SHP77 treated with DMSO at 0.1 percent for 48 hours (cell line): ENCODE measurements around the gene CUEDC2.
A peak's percentile ranks its signal among the peaks of the same experiment; 100 is the strongest.

Source experiments
- DNase-seq: peaks from one replicate; lab custom pipeline; 2025; lab: John Stamatoyannopoulos, UW

Gene CUEDC2, protein sequence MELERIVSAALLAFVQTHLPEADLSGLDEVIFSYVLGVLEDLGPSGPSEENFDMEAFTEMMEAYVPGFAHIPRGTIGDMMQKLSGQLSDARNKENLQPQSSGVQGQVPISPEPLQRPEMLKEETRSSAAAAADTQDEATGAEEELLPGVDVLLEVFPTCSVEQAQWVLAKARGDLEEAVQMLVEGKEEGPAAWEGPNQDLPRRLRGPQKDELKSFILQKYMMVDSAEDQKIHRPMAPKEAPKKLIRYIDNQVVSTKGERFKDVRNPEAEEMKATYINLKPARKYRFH

DNA sequence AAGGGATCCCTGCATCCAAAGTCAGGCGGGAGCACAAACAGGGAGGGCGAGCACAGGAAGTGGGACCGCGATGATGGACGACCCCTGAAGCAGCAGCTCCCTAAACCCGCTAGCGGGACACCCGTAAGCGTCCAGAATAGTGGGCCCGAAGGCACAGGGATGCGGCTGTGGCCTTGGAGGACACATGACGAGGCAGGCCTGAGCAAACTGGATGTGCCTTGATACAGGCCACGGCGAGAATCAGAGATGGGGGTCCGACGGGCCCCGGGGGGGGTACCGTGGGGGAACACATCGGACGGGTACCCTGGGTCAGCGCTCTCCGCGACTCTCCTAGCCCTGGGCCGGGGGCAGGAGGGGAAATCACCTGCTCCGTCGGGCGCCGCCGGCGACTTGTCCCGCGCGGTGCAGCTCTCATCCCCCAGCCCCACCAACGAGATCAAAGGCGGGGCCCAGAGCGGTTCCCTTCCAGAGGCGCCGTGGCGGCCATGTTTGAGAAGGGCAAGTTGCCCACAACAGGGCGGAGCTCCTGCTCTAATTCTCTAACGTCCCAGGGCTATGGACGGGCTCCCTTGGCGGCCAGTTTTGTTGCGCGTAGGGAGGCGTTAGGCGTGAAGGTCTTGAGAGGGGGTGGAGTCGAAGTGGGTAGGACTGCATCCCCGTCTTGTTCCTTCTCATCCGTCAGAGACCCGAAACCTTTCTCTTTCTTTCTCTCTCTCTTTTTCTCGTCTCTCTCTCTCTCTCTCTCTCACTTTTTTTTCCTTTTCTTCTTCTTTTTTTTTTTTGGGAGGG lies at the start of gene CUEDC2:
Gene CUEDC2 (minus strand): TSS at position 413 of the 789 bp plus-strand sequence. CDS start 7,386 bp downstream, outside the sequence.
- DNase-seq = peak; percentile 91

DNA sequence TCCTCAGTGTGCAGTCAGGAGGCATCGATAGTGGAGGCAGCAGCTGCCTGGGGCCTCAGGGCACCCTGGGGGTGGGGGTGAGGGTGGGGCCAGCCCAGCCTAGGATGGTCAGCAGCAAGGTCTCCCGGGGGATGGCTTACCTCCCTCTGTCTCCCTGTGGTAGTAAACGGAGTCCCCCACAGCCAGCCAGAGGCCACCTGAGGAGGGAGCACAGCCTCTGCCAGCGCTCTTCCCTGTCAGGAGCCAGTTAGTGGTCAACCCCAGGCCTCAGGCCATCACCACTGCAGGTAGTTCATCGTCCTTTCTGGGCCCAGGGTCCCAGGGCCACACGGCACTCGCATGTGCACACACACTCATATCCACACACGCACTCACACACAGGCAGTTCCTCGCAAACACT lies 48.0 kb upstream of the CUEDC2 start:
- DNase-seq = no peak

DNA sequence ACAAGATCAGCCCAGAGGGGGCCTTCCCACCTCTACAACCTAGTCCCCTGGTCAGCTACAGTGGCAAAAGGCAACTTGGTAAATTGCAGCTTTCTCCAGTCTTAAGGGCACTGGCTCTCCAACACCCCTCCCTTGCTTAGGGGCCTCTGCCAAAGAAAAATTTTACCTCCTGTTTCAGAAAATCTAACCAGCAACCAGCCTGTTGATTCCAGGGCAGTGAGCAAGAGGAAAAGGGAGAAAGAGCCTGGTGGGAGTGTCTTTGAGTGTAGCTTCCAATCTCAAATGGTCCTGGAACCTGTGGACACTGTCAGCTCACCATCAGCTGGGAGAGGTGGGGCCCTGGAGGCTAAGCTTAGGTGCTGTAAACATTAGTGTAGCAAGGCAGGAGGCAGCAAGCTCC lies 47.3 kb upstream of the CUEDC2 start:
- no peak for DNase-seq

DNA sequence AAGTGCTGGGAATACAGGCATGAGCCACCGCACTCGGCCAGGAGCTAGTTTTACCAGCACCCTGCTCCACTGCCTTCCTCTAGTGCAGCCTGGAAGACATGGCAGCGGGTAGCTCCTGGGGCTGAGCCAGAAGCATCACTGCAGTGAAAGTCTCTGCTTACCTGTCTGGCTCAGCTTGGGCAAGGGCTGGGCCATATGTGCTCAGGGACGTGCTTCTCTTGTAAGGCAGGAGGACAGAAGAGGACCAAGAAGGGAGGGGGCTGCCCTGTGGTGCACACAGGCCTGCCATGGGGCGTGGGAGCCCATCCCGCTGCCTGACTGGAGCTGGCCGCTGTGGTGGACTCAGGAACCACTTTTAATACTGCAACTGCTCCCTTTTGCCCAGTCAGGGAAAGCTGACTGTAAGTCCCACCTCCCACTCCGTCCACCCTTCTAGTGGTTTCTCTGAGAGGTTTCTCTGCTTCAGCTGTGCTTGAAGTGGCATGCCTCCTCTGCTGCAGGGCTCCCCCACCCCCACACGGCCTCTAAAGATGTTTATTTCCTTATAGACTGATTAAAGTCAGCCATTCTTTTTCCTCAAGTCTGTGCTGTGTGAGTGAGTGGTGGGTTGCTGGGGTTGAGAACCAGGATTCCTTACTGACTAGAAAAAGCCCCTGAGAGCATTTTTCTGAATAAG lies 44.2 kb upstream of the CUEDC2 start:
- DNase-seq = no peak

DNA sequence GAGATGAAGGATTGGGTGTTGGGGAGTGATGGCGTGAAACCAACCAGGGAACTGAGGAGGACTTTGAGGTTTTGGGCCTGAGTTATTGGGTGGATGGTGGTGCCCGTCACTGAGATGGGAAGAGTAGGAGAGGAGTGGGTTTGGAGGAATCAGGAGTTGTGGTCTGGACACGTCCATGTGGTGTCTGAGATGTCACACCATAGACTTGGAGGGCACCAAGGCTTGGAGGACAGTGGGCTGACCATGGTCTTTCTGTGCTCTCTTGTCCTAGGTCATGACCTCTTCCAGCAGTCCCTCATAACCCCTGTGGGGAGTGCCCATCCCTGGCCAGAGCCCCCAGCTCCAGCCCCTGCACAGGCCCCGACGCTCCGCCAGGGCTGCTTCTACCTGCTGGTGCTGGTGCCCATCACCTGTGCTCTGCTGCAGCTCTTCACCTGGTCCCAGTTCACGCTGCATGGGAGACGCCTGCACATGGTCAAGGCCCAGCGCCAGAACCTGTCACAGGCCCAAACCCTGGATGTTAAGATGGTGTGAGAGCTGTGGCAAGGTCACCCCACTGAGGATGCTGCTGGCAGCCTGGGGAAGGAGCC lies 43.2 kb upstream of the CUEDC2 start:
- no peak for DNase-seq

DNA sequence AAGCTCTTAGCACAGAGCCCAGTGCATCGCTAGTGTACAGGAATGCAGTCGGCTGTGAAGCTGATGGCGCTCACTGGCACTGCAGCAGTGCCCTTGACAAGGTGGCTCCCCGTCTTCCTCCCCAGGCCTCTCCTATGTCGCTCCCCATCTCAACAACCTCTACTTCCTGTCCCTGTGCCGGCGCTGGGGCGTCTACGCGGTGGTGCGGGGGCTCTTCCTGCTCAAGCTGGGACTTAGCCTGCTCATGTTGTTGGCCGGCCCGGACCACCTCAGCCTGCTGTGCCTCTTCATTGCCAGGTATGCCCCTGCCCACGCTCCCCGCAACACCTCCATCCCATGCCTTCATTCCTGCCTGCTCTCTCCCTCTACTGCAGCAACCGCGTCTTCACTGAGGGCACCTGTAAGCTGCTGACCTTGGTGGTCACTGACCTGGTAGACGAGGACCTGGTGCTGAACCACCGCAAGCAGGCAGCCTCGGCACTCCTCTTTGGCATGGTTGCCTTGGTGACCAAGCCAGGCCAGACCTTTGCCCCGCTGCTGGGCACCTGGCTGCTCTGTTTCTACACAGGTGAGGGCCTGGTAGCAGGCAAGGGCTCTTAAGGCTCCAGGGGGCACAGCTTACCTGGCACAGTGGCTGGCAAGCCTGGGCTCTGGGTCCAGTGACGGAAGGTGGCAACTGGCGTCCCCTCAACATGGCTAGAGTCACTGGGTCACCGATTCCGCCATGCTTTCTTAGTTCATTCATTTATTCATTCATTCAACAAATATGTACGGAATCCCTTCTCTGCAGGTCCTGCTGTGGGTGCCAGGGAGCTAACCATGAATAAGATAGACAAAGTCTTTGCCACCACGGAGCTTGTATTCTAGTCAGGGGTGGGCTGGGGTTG lies 41.3 kb upstream of the CUEDC2 start:
- DNase-seq = no peak

DNA sequence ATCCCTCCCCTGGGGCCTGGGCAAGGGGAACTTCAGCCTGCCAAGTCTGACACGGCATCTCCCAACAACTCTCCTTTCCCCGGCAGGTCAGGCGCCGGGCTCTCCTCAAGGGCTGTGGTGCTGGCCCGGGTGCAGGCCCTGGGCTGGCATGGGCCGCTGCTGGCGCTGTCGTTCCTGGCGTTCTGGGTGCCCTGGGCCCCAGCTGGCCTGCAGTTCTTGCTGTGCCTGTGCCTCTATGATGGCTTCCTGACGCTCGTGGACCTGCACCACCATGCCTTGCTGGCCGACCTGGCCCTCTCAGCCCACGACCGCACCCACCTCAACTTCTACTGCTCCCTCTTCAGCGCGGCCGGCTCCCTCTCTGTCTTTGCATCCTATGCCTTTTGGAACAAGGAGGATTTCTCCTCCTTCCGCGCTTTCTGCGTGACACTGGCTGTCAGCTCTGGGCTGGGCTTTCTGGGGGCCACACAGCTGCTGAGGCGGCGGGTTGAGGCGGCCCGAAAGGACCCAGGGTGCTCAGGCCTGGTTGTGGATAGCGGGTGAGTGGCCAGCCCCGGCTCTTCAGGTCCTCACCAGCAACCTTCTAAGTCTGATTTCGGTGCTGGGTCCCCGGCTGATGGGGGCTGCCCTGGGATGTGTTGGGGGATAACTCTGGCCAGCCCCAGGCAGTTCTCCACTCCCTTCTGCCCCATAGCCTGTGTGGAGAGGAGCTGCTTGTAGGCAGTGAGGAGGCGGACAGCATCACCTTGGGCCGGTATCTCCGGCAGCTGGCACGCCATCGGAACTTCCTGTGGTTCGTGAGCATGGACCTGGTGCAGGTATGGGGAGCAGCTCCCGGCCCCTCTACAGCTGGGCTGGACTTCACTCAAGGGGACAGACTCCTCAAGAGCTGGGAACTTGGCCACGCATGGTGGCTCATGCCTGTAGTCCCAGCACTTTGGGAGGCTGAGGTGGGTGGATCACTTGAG lies 38.5 kb upstream of the CUEDC2 start:
- no peak for DNase-seq

DNA sequence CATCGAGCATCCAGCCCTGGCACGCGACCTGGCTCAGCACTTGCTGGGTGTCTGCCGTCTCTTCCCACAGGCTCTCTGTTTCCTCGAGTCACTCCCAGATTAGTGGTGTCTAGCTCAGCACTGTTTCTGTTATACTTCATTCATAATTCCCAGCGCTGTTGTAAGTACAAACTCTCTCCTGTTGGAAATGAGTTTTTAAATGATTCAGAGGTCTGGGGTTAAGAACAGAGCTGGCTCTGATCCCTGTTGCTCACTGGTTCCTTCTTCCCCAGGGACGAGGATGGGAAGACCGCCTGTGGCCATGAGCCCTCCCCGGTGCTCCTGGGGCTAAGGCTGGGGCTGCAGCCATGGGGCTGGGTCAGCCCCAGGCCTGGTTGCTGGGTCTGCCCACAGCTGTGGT lies 36.3 kb upstream of the CUEDC2 start:
- no peak for DNase-seq

DNA sequence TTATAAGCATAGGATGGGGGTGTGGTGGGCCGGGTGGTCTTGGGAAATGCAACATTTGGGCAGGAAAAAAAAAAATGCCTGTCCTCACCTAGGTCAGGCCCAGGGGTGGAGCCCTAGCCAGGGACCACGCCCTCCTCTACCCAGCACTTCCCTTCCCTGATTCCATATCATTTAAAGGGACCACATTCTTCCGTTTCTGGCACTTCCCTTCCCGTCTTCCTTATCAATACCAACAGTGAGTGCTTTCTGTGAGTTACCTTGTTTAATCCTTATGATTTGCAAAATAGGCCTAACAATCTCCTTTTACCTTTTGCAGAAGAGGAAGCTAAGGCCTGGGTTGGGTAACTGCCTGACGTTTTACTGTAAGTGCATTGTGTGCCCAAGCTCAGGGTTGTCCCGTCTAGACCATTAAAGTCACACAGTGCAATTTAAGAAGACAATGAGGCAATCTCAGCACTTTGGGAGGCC lies 35.6 kb upstream of the CUEDC2 start:
- no peak for DNase-seq

DNA sequence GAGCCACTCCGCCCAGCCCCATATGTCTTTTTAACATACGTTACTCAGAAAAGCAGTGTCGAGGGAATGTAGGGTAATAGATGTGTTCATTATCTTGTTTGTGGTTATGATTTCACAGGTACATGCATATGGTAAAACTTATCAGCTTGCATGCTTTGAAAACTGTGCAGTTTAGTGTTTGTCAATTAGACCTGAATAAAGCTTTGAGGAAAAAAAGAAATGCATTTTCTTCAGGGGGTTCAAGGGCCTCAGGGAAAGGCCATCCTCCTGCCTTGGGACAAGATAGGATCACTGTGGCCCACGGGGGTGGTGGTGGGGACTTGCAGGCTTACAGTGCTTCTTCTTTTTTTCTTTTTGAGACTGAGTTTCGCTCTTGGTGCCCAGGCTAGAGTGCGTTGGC lies 34.9 kb upstream of the CUEDC2 start:
- DNase-seq = no peak

DNA sequence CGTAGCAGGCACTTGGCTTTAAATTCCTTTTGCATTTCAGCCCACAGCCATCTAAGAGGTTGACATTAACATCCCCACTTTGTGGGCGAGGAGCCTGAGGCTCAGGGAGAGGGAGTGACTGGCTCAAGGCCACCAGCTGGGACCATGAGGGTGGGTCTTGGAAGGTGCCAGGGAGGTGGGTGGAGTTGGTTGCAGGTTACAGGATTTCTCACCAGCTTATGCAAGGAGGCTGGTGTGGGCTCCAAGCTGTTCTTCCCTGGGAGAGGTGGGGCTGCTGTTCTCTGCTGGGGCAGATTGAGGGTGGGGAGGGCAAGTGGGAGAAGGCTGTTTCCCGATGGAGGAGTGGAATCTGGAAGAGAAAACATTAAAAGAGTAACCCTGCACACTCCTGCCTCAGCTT lies 33.1 kb upstream of the CUEDC2 start:
- no peak for DNase-seq

DNA sequence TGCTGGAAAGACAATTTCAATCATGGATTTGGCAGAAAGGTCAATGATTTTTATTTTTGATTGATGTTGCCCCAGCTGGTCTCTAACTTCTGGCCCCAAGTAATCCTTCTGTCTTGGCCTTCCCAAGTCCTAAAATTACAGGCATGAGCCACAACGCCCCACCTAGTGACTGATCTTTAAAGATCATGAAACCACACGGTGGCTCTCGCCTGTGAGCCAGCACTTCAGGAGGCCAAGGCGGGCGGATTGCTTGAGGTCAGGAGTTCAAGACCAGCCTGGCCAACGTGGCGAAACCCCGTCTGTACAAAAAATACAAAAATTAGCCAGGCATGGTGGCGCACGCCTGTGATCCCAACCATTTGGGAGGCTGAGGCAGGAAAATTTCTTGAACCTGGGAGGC lies 31.6 kb upstream of the CUEDC2 start:
- DNase-seq = no peak

DNA sequence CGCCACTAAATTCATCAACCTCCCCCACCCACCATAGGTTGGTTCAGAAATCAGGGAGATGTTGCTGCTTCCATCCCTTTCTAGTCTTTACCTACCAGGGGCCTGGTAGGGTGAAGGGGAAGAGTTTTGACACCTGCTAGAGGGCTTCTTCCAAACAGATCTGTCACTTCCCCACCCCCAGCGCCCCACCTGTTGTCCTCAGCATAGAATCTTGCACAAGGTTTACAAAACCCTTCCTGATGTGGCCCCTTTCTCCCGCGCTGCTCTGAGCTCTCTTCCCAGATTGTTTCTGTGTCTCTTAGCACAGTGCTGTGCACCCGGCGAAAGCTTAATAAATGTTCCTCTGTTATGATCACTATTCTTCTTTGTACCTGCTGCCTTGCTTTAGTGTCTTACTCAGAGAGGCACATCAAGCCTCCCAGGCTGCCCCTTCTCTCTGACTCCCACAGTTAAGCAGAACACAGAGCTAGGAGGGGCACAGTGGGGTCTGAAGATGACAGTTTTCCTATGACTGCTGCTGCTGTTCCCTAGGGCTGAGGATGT lies 30.2 kb upstream of the CUEDC2 start:
- DNase-seq = no peak

DNA sequence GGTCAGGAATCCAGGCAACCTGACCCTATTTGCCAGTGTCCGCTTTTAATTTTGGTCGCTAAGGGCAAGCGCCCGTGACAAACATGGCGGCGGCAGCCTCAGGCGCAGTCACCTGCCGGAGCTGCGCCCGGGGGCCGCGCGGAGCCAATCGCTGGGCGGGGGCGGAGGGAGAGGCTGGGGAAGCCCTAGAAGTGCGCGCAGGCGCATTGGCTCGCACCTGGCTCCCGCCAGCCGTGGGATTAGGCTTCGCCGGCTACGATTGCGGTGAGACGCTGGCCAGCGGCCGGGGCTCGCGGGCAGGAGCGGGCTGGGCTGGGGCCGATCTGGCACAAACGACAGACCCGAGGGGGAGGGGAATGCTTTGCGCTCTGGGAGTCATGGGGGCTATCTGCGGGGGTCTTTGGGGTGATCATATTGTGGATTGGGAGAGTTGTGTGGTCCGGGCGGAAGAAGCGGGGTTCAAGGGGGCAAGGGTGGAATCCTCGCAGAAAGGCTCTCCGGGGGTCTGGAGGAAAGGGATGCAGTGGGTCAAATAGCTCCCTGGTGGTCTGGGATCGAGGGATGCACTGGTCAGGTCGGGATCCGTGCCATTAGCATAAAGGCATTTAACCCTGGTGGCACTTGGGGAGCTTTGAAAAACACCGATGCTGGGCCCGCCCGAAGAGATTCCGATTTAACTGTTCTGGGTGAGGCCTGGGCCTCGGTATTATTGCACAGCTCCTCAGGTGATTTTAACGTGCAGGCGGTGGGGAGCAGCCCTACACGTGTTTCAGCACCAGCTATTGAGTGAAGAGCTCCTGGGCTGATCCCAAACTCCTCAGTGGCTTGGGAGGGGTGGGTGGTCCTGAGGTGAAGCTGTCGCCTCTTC lies 29.0 kb upstream of the CUEDC2 start:
- DNase-seq = peak; percentile 85

DNA sequence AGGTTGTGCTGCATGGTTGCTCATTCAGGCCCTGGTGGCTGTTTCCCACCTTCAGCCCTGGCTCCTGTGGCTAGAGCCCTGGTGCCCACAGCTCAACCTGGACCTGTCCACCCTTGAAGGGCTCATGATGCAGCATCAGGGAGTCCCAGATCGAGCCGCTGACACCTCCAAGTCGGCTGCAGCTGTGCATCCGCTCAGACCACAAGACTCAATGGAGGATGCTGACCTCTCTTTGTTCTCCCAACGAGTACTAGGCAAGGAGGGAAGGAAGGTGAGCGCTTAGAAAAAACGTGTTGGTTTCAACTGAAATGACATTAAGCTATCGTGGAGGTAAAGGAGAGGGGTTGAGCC lies 28.4 kb upstream of the CUEDC2 start:
- DNase-seq = peak; percentile 85

DNA sequence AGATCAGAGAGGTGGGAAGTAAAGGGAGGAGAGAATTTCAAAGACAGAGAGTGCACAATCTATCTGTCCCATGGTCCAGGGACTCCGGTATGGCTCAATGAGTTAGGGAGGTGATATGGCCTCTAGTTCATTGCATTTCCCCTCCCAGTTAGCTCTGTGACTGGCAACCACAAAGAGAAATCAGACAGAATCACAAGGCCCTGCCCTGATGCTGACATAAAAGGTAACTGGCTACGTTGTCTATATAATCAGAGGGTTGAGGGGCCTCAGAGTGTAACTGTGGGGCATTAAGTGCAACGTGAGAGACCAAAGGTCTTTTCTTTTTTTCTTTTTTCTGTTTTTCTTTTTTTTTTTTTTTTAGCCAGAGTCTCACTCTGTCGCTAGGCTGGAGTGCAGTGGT lies 26.3 kb upstream of the CUEDC2 start:
- DNase-seq = no peak

DNA sequence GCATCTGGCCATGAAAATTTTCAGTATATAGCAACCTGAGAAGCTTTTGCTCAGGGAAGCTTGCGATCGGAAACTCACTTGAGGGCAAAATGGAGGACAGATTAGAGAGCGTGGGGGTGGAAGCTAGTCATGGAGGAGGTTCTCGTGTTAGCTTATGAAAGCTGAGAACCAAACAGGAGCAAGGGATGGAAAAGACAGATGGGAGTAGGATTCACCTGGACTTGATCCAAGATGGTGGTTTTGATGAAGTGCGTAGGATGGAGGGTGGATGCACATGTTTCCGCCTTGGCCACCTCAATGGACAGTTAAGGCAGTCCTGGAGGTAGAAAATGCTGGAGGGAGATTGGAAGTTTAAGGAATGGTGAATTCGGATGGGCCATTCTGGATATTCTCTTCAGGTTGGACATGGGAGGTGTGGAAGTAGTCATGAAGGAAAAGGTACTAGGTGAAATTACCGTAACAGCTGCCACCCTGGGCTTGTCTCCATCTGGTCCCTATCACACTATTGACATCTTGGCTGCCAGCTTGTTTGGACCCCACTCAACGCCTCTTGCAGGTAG lies 25.3 kb upstream of the CUEDC2 start:
- DNase-seq = no peak

DNA sequence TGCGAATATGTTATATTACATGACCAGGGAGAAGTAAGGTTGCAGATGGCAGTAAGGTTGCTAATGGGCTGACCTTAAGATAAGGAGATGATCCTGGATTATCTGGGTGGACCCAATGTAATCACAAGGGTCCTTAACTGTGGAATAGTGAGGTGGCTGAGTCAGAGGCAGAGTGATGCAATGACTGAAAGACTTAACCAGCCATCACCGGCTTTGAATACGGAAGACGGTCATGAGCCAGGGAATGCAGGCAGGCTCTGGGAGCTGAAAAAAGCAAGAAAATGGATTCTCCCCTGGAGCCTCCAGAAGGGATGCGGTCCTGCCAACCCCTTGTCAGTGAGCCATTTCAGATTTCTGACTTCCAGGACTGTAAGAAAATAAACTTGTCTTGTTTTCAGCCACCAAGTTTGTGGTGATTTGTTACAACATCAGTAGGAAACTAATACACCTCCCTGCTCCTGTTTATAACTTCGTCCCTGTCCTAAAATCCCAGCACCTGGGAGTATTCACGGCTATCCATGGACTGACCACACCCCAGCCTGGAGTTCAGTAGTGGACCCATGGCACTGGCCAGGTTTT lies 23.6 kb upstream of the CUEDC2 start:
- no peak for DNase-seq
